ENCODE measurements around the gene AOC1. TPM values are rescaled to one million over a fixed set of nuclear protein-coding genes. Genes with fewer than 3 reads are reported as not detected.
"Not testable (repeated sequence)": the region's sequence is repeated elsewhere in the genome, so short reads cannot be mapped to it uniquely, and the experiment has no call there.

The AOC1 gene
- total RNA-seq, 1 experiment from 2014 or later: not detected

GRCh38 chr7:150909200-150909995, 57.1 kb downstream of the AOC1 start:
- CTCF ChIA-PET: interaction anchor here (1.1 kb wide), 1 partner anchor 11 kb away, joined by 3 read pairs; no protein-coding TSS in a partner anchor
- no peak for DNase-seq (ENCODE audit: low spot score)
- Histone ChIP-seq H3K4me3 (ENCODE audit: low read depth, low read length, poor library complexity, severe bottlenecking) (no peak overlapping the region), H3K36me3 (ENCODE audit: insufficient read depth, low read length, poor library complexity, severe bottlenecking) (no peaks in the 10 kb centered on the region), H3K4me1 (ENCODE audit: insufficient read depth, low read length, poor library complexity, severe bottlenecking) (no peaks in the 10 kb centered on the region), H3K27me3 (replicated peaks; ENCODE audit: insufficient read depth, low read depth, low read length, poor library complexity) (peaks cover 20% of the 10 kb centered on the region), H3K9me3 (ENCODE audit: low read depth, low read length, poor library complexity, severe bottlenecking) (no peaks in the 10 kb centered on the region), H3K27ac (ENCODE audit: low read depth, low read length, poor library complexity, severe bottlenecking) (no peak overlapping the region)
- BruUV-seq (replicated peaks): no TSS peak
- POLR2A ChIA-PET (ENCODE audit: low non-redundant PET): no interaction called here
- intact Hi-C loops (cut with micrococcal nuclease; ENCODE audit: unreplicated experiment): no loop called here
- TF ChIP-seq CTCF (conservative IDR thresholded peaks at IDR 0.05; ENCODE audit: low read depth, low read length) (no peak), EZH2 (IDR thresholded peaks at IDR 0.05; ENCODE audit: borderline replicate concordance, low read depth, low read length, poor library complexity, severe bottlenecking) (no peak)

GRCh38 chr7:150910305-150910995, 58.1 kb downstream of the AOC1 start:
- peaks cover 20% of the 10 kb centered on the region for H3K27me3 ChIP-seq (replicated peaks; ENCODE audit: insufficient read depth, low read depth, low read length, poor library complexity)
- POLR2A ChIA-PET (ENCODE audit: low non-redundant PET); BruUV-seq (replicated peaks); H3K9me3 ChIP-seq (ENCODE audit: low read depth, low read length, poor library complexity, severe bottlenecking); intact Hi-C loops (cut with micrococcal nuclease; ENCODE audit: unreplicated experiment); H3K4me1 ChIP-seq (ENCODE audit: insufficient read depth, low read length, poor library complexity, severe bottlenecking); H3K36me3 ChIP-seq (ENCODE audit: insufficient read depth, low read length, poor library complexity, severe bottlenecking); H3K4me3 ChIP-seq (ENCODE audit: low read depth, low read length, poor library complexity, severe bottlenecking); CTCF ChIA-PET; DNase-seq (ENCODE audit: low spot score); H3K27ac ChIP-seq (ENCODE audit: low read depth, low read length, poor library complexity, severe bottlenecking): not testable (repeated sequence)

- ChIA-PET POLR2A (ENCODE audit: low non-redundant PET) (no interaction called here), CTCF (interaction anchor here (0.6 kb wide), 1 partner anchor 195 kb away, joined by 4 read pairs; no protein-coding TSS in a partner anchor)
- no peak overlapping the region for H3K27ac ChIP-seq (ENCODE audit: low read depth, low read length, poor library complexity, severe bottlenecking)
- intact Hi-C loops (cut with micrococcal nuclease; ENCODE audit: unreplicated experiment): no loop called here
- no peak overlapping the region for H3K4me3 ChIP-seq (ENCODE audit: low read depth, low read length, poor library complexity, severe bottlenecking)
- peaks cover 20% of the 10 kb centered on the region for H3K27me3 ChIP-seq (replicated peaks; ENCODE audit: insufficient read depth, low read depth, low read length, poor library complexity)
- no TSS peak for BruUV-seq (replicated peaks)
- H3K9me3 ChIP-seq (ENCODE audit: low read depth, low read length, poor library complexity, severe bottlenecking): no peaks in the 10 kb centered on the region
- no peak for DNase-seq (ENCODE audit: low spot score)
- no peaks in the 10 kb centered on the region for H3K36me3 ChIP-seq (ENCODE audit: insufficient read depth, low read length, poor library complexity, severe bottlenecking)
- H3K4me1 ChIP-seq (ENCODE audit: insufficient read depth, low read length, poor library complexity, severe bottlenecking): no peaks in the 10 kb centered on the region
- TF ChIP-seq CTCF (conservative IDR thresholded peaks at IDR 0.05; ENCODE audit: low read depth, low read length): no peak
- no peak for TF ChIP-seq EZH2 (IDR thresholded peaks at IDR 0.05; ENCODE audit: borderline replicate concordance, low read depth, low read length, poor library complexity, severe bottlenecking)
Observed at GRCh38 chr7:150910996-150911422, 58.7 kb downstream of the AOC1 start.

Other genes with a start within 250 kb of the AOC1 start
- gene GIMAP6, start 220.1 kb upstream of the AOC1 start, total RNA-seq (2021): not detected in 2 replicates
- 4.3 TPM in 2 replicates for gene GIMAP2, start 166.8 kb upstream of the AOC1 start, total RNA-seq (2021)
- not detected in 2 replicates for gene GIMAP1, start 135.9 kb upstream of the AOC1 start, total RNA-seq (2021)
- 0.58 TPM in 1 of 2 replicates, not detected in the other for gene GIMAP5, start 115.1 kb upstream of the AOC1 start, total RNA-seq (2021)
- gene TMEM176B, start 52.2 kb upstream of the AOC1 start, total RNA-seq (2021): 2.2 and 2.3 TPM in 2 replicates
- 2.3 and 2.9 TPM in 2 replicates for gene TMEM176A, start 51.7 kb upstream of the AOC1 start, total RNA-seq (2021)
- gene KCNH2, start 125.8 kb downstream of the AOC1 start, total RNA-seq (2021): 1.5 and 4.0 TPM in 2 replicates
- 0.75 and 1.4 TPM in 2 replicates for gene NOS3, start 138.5 kb downstream of the AOC1 start, total RNA-seq (2021)
- gene ATG9B, start 172.0 kb downstream of the AOC1 start, total RNA-seq (2021): 0.96 and 1.9 TPM in 2 replicates
- 50.9 and 57.6 TPM in 2 replicates for gene ABCB8, start 175.9 kb downstream of the AOC1 start, total RNA-seq (2021)
- gene ASIC3, start 196.0 kb downstream of the AOC1 start, total RNA-seq (2021): 4.5 and 6.7 TPM in 2 replicates
- gene CDK5, start 205.4 kb downstream of the AOC1 start, total RNA-seq (2021): 21.1 and 25.7 TPM in 2 replicates
- 213 and 222 TPM in 2 replicates for gene SLC4A2, start 207.1 kb downstream of the AOC1 start, total RNA-seq (2021)
- gene FASTK, start 228.3 kb downstream of the AOC1 start, total RNA-seq (2021): 70.8 and 80.5 TPM in 2 replicates
- 43.8 and 44.7 TPM in 2 replicates for gene TMUB1, start 231.0 kb downstream of the AOC1 start, total RNA-seq (2021)
- gene AGAP3, start 234.0 kb downstream of the AOC1 start, total RNA-seq (2021): 115 and 133 TPM in 2 replicates

Measured in A673 (cell line).